Stimulated activated naive B cell treated with anti-CD40 and anti-IgM and Interleukin-4, amounts not matched to agents 10 μg/mL and 1 μg/mL and 100 μg/mL, for 72 hours (primary cell): Measurements from ENCODE around the gene COBL.

Experiments used
- ATAC-seq, 2 donors: fragments of 150-1000 bp; cut with Tn5 transposase; replicated peaks; 2 replicates each; pipeline ENCODE4 v1.10.0; 2021; ENCODE audit warnings: moderate library complexity in 1 of 2
- DNase-seq: peaks from one replicate; pipeline ENCODE4 v3.0.0; 2021
- H3K27ac Mint-ChIP-seq: one replicate; pipeline ENCODE4 v1.8.0; 2022; ENCODE audit warnings: mild to moderate bottlenecking, mixed read lengths
- H3K27me3 Mint-ChIP-seq, 2 donors: one replicate each; pipeline ENCODE4 v1.8.0; 2022; ENCODE audit warnings: mixed read lengths in 2 of 2
- H3K36me3 Mint-ChIP-seq, 2 donors: one replicate each; pipeline ENCODE4 v1.8.0; 2022; ENCODE audit warnings: mixed read lengths in 2 of 2, mild to moderate bottlenecking in 1 of 2
- H3K4me1 Mint-ChIP-seq, 2 donors: one replicate each; pipeline ENCODE4 v1.8.0; 2022; ENCODE audit warnings: mixed read lengths in 2 of 2, mild to moderate bottlenecking in 1 of 2
- H3K4me3 Mint-ChIP-seq, 2 donors: one replicate each; pipeline ENCODE4 v1.8.0; 2022; ENCODE audit warnings: mild to moderate bottlenecking in 2 of 2, mixed read lengths in 2 of 2, moderate library complexity in 1 of 2
- H3K9me3 Mint-ChIP-seq, 2 donors: one replicate each; pipeline ENCODE4 v1.8.0; 2022; ENCODE audit warnings: mixed read lengths in 2 of 2, mild to moderate bottlenecking in 1 of 2

COBL gene

DNA sequence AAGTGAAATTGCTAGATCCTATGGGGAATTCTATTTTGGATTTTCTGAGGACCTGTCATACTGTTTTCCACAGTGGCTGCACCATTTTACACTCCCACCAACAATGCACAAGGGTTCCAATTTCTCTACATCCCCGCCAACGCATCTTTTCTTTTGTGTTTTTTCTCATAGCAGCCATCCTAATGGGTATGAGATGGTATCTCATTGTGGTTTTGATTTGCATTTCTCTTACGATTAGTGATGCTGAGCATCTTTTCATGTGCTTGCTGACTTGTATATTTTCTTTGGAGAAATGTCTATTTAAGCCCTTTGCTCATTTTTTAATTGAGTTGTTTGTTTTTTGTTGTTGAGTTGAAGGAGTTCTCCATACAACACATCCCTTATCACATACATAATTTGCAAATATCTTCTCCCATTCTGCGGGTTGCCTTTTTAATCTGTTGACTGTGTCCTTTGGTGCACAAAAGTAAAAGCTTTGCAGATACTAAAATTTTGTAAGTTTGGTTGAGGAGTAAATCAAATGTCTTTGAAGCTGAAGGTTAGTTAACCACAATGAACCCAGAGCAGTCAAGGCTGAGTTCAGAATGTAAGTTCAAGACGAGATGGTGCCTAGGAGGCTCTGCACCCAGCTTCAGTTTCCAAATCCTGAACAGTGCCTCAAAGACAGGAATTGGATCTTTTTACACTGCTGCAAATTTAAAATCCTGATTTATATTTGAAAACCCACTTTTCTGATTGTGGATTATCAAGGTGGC is 195.4 kb downstream of the COBL start:
- Mint-ChIP-seq H3K9me3 (peaks cover under 1% of the 10 kb centered on the region in 2 donors), H3K4me1 (peaks cover 2 to 17% of the 10 kb centered on the region in 2 donors), H3K27me3 (no peaks in the 10 kb centered on the region), H3K36me3 (no peaks in the 10 kb centered on the region), H3K27ac (no peak overlapping the region), H3K4me3 (peak overlapping the region in 1 of 2 donors; percentile 79)
- ATAC-seq (no peak), DNase-seq (no peak)

DNA sequence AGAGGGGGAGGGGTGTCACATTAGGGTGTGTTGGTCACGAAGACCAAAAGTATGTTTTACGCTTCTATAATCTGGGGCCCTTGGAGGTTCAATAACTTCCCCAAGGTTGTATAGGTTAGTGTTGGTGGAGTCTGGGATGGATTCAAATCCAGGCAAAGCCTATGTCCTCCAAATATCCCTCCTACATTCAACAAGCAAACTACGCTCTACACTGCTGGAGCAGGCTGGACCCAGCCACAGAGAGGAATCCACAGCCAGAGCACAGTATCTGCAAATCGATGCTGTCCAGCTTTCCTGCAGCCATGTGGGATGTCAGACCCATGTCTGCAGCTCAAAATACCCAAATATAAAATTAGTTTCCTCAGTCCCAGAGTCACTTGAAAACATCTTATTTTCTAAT is 198.0 kb downstream of the COBL start:
- Mint-ChIP-seq H3K9me3 (peaks cover 9% of the 10 kb centered on the region in 2 donors), H3K4me3 (no peak overlapping the region), H3K36me3 (no peaks in the 10 kb centered on the region), H3K27me3 (no peaks in the 10 kb centered on the region), H3K4me1 (peaks cover 2 to 17% of the 10 kb centered on the region in 2 donors), H3K27ac (no peak overlapping the region)
- DNase-seq (no peak), ATAC-seq (no peak)

- H3K4me1 Mint-ChIP-seq, result no peaks in the 10 kb centered on the region
- no peak for DNase-seq
These were observed 202.1 kb downstream of the COBL start for GRCh38 chr7:51114501-51114900.

DNA sequence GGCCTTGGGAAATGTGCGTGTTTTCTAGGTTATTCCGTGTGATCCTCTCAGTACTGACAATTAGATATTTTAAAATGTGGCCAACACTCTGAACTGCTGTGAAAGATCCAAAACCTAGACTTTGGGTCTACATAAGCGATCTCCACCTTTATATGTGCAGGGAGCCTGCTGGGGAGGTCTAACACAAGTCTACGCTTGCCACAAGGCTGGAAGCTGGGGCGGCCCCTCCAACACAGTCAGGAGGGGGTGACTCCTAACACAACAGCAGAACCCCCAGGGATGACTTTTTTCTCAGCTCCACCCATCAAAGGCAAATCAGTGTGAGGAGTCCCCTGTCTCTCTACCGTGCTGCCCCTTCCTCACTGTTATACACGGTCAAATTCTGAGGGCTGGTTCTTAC is 202.6 kb downstream of the COBL start:
- ATAC-seq (no peak), DNase-seq (no peak)
- Mint-ChIP-seq H3K27ac (no peak overlapping the region), H3K9me3 (peaks cover 9 to 12% of the 10 kb centered on the region in 2 donors), H3K27me3 (no peaks in the 10 kb centered on the region), H3K4me3 (no peak overlapping the region), H3K36me3 (no peaks in the 10 kb centered on the region), H3K4me1 (no peaks in the 10 kb centered on the region)

More at GRCh38 chr7:51114501-51114900, 202.1 kb downstream of the COBL start:
- Mint-ChIP-seq H3K27me3 (no peaks in the 10 kb centered on the region), H3K4me3 (no peak overlapping the region), H3K27ac (no peak overlapping the region), H3K9me3 (peaks cover 9 to 12% of the 10 kb centered on the region in 2 donors), H3K36me3 (no peaks in the 10 kb centered on the region)
- ATAC-seq, result no peak

DNA sequence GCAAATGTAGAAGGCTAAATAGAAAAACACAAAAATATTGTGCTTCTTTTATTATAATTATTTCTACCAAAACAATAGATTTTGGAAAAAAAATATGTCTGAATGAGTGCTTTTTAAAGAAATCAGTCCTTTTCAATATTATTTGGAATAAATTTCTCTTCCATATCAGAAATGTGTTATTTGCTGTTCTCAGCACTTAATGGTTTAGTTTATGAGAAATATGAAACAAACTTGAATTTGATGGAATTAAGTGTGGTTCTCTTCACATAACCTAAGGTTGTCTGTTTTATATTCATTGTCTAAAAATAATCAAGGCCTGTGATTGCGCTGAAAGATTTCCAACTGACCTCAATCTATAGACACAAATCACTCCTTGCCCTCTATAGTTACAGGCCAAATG is 203.0 kb downstream of the COBL start:
- ATAC-seq, result no peak
- Mint-ChIP-seq H3K27ac (no peak overlapping the region), H3K36me3 (no peaks in the 10 kb centered on the region), H3K9me3 (peaks cover 9 to 12% of the 10 kb centered on the region in 2 donors), H3K27me3 (no peaks in the 10 kb centered on the region), H3K4me1 (no peaks in the 10 kb centered on the region), H3K4me3 (no peak overlapping the region)
- no peak for DNase-seq

DNA sequence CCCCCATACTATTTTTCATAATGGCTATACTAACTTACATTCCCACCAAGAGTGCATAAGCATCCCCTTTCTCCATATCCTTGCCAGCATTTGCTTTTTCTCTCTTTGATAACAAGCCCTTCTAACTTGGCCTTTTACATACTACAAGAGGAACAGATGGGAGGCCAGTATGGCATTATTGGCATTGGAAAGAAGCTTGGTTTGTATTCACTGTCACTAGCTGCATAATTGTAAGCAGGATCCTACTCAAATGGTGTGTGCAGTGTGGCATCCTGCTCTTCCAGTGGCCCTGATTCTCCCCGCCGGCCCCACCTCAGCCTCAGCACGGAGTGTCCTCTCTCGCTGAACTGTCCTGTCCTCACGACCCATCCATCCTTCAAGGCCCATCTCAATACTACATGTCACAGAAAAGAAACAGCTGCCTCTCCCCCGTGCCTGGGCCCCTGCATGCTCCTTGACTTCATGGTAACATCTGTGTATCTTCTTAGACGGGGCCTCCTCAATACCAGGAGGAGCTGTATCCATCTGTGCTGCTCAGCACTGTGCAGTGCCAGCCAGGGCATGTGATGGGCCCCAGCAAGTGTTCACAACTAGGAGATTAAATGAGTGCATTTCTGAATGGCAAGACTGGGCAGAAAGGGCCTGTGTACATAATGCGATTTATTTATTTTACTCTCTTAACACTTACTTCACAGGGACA is 205.2 kb downstream of the COBL start:
- Mint-ChIP-seq H3K4me3 (no peak overlapping the region), H3K27me3 (no peaks in the 10 kb centered on the region), H3K27ac (no peak overlapping the region), H3K36me3 (no peaks in the 10 kb centered on the region), H3K4me1 (no peaks in the 10 kb centered on the region), H3K9me3 (peaks cover 9 to 12% of the 10 kb centered on the region in 2 donors)
- no peak for DNase-seq
- ATAC-seq, result no peak

- no peaks in the 10 kb centered on the region for H3K36me3 Mint-ChIP-seq
- H3K4me1 Mint-ChIP-seq, result no peaks in the 10 kb centered on the region
- no peaks in the 10 kb centered on the region for H3K27me3 Mint-ChIP-seq
- no peak overlapping the region for H3K4me3 Mint-ChIP-seq
- H3K27ac Mint-ChIP-seq, result no peak overlapping the region
- H3K9me3 Mint-ChIP-seq, result peaks cover 0 to 3% of the 10 kb centered on the region in 2 donors
- DNase-seq (no peak), ATAC-seq (no peak)
These were observed 208.5 kb downstream of the COBL start for GRCh38 chr7:51108134-51108533.

DNA sequence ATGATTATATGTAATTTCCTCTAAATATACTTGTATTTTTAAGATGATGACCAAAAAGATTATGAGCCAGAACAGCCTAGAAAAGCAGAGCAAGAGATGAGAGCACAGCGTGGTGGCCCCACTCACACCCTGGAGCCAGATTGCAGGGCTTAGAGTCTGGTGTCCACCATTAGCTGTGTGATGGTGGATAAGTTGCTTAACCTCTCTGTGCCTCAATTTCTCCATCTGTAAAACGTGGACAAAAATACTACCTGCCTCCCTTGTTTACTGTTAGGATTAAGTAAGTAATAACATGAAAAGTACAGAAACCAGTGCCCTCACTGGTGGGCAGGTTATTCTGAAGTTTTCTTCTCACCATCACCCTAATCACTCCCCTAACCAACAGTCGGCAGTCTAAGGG is 212.3 kb downstream of the COBL start:
- no peaks in the 10 kb centered on the region for H3K36me3 Mint-ChIP-seq
- no peaks in the 10 kb centered on the region for H3K27me3 Mint-ChIP-seq
- H3K4me1 Mint-ChIP-seq, result no peaks in the 10 kb centered on the region
- no peaks in the 10 kb centered on the region for H3K9me3 Mint-ChIP-seq
- no peak for ATAC-seq
- no peak overlapping the region for H3K27ac Mint-ChIP-seq
- no peak overlapping the region for H3K4me3 Mint-ChIP-seq
- no peak for DNase-seq

GRCh38 chr7:51103718-51104117 is 212.9 kb downstream of the COBL start:
- Mint-ChIP-seq H3K4me1 (no peaks in the 10 kb centered on the region), H3K36me3 (no peaks in the 10 kb centered on the region), H3K4me3 (no peak overlapping the region), H3K27ac (no peak overlapping the region), H3K27me3 (no peaks in the 10 kb centered on the region), H3K9me3 (peaks cover 0 to 2% of the 10 kb centered on the region in 2 donors)
- DNase-seq (no peak), ATAC-seq (no peak)

- Mint-ChIP-seq H3K4me1 (no peaks in the 10 kb centered on the region), H3K36me3 (no peaks in the 10 kb centered on the region), H3K9me3 (peaks cover 4 to 5% of the 10 kb centered on the region in 2 donors), H3K4me3 (no peak overlapping the region), H3K27me3 (no peaks in the 10 kb centered on the region), H3K27ac (no peak overlapping the region)
- ATAC-seq (no peak), DNase-seq (no peak)
These were observed 213.8 kb downstream of the COBL start for GRCh38 chr7:51102828-51103227.

DNA sequence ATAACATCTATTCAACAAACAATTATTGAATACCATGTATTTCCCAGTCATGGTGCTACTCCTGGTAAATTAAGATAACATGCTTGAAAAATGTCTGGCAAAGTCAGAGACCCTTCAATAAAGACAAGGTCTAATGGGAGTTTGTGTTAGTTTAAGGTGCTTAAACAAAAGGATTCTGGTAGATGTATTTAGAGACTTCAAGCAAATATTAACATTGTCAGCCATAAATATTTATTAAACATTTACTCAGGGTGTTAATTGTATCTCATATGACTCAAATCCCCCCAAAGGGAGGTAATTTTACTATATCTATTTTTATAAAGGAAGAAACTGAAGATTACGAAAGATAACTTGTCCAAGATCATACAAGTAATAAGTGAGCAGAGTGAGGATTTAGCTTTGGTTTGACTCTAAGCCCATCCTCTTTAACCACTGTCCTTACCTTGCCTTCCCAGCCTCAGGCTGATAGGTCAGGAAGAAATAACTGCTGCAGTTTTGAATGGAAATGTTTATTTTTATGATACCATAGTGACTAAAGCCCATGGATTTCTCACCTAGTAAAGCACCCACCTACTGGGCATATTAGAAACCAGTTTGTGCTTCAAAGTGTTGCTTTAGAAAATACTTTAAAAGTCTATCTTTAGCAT is 215.4 kb downstream of the COBL start:
- ATAC-seq (no peak), DNase-seq (no peak)
- H3K27me3 Mint-ChIP-seq, result no peaks in the 10 kb centered on the region
- no peak overlapping the region for H3K27ac Mint-ChIP-seq
- H3K4me3 Mint-ChIP-seq, result no peak overlapping the region
- H3K36me3 Mint-ChIP-seq, result no peaks in the 10 kb centered on the region
- H3K4me1 Mint-ChIP-seq, result no peaks in the 10 kb centered on the region
- H3K9me3 Mint-ChIP-seq, result peaks cover 8% of the 10 kb centered on the region in 2 donors

DNA sequence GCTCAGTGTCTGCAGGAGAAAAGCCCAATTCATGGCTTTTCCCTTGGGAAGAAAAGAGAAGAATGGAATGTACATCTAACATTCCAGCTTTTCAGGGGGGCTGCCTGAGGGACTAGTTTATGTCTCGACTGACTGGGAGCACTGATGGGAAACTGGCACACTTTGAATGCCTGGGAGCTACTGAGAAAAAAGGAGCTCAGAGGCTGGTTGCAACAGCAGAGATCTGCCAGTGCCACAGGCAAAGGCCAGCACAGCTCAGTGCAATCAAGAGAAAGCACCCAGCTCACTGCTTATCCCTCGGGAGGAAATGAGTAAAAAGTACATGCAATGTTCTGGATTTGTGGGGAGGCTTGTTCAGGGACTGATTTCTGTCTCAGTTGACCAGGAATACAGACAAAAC is 226.2 kb downstream of the COBL start:
- Mint-ChIP-seq H3K27me3 (no peaks in the 10 kb centered on the region), H3K36me3 (peaks cover 0 to 6% of the 10 kb centered on the region in 2 donors), H3K9me3 (peaks cover 20 to 25% of the 10 kb centered on the region in 2 donors), H3K4me1 (no peaks in the 10 kb centered on the region), H3K4me3 (no peak overlapping the region), H3K27ac (no peak overlapping the region)
- ATAC-seq (no peak), DNase-seq (no peak)

DNA sequence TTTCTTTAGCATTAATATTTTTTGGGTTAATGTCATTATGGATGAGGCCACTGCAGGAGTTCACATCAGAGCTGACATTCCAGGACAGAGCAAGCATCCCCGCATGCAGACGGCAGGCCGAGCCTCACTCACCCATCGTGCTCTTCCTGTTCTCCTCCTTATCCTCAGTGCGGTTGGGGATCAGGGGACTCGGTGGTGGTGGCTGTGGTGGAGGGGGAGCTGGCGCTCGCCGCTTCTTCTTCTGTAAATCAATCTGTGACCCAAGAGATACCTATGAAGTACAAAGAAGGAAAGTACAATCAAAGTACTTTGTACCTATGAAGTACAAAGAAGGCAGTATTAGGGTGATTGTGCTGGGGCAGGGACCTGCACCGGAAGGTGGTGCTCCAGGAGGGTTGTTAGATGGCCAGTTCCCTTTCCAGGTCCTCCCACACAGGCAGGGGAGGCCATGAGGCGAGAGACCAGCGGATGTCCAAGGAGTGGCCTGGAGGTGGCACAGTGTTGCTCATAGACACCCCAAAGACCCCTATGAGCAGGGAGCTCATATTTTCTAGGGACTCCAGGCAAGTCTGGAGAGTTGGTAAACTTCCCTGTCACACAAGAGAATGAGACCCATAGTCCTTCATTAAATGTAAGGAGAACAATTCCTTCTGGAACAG is 231.4 kb downstream of the COBL start:
- H3K9me3 Mint-ChIP-seq, result peaks cover 0 to 3% of the 10 kb centered on the region in 2 donors
- H3K27me3 Mint-ChIP-seq, result no peaks in the 10 kb centered on the region
- no peak overlapping the region for H3K4me3 Mint-ChIP-seq
- H3K4me1 Mint-ChIP-seq, result no peaks in the 10 kb centered on the region
- ATAC-seq (no peak), DNase-seq (no peak)
- no peak overlapping the region for H3K27ac Mint-ChIP-seq
- H3K36me3 Mint-ChIP-seq, result no peaks in the 10 kb centered on the region

DNA sequence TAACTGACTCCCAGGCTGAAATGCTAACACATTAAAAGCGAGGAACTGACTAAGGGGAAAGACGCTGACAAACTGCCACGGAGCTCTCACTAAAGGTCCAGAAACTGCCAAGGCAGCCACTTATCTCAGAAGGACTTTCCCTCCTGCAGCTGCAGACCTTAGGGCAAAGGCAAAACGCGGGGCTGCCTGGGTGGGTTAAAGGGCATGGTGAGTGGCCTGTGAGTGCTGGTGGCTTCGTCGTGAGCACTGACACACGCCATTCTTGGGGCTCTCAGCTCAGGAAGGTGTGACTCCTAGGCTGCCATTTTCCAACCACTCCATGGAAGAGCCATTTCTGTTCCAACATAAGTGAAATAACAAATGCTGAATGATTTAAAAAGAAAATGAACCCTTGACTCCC is 232.5 kb downstream of the COBL start:
- ATAC-seq (no peak), DNase-seq (no peak)
- no peak overlapping the region for H3K27ac Mint-ChIP-seq
- H3K36me3 Mint-ChIP-seq, result no peaks in the 10 kb centered on the region
- H3K4me3 Mint-ChIP-seq, result no peak overlapping the region
- H3K4me1 Mint-ChIP-seq, result no peaks in the 10 kb centered on the region
- H3K27me3 Mint-ChIP-seq, result no peaks in the 10 kb centered on the region
- H3K9me3 Mint-ChIP-seq, result no peaks in the 10 kb centered on the region
